Anterior cingulate cortex (tissue), 58 donors: ENCODE results near the gene VWC2L.

ENCODE experiments used
- DNase-seq, 58 donors: peaks; one replicate each; lab custom pipeline; 2025; lab: John Stamatoyannopoulos, UW

Gene VWC2L

DNA sequence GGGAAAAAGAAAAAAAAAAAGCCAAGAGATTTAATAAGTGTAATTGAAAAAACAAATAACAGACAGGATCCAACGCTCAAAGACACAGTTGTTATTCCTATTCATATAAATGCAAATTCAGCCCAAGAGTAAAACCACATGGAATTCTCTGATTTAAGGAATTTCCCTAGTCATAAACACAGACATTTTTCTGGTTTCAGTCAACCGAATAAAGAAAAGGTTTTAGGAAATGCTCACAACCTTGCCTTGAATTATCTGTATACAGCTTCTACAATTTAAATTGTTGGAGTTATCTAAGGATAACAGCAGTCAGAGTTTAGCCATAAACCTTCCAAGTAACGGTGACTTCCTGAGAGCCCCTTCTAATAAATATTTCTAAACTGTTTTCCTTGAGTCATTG is 122.7 kb downstream of the VWC2L start:
- DNase-seq, result no peak

DNA sequence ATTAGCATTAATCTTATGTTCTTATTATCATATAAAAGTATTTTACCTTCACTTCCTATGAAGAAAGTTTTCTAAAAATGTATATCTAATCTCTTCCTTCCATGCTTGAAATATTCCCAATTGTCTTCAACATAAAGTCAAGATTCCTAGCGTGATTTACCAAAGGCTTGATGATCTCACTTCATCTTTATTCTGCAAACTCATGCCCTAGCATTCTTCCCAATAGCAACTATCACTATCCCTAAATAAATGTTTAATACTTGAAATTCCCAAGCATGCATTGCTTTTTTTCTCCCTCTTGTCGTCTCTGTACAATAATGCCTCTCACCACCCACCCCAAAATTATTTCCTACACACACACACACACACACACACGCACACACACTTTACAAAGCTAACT is 125.8 kb downstream of the VWC2L start:
- no peak for DNase-seq

DNA sequence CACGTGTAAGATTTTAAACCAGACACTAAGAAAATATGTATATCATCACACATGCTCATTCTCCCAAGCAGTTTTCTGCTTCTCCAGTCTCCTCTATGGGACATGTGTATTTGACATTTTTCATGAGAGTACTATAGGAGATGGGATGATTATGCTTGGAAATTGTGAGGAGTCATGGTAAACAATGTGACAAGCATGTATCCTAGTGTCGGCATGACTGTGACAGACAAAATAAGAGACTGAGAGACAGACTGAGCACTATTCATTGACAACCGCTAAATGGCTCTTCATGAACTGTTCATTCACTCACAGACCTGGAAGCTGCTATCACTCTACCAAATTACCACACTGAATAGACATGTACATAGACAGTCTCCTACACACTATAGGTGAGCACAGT is 127.1 kb downstream of the VWC2L start:
- no peak for DNase-seq

DNA sequence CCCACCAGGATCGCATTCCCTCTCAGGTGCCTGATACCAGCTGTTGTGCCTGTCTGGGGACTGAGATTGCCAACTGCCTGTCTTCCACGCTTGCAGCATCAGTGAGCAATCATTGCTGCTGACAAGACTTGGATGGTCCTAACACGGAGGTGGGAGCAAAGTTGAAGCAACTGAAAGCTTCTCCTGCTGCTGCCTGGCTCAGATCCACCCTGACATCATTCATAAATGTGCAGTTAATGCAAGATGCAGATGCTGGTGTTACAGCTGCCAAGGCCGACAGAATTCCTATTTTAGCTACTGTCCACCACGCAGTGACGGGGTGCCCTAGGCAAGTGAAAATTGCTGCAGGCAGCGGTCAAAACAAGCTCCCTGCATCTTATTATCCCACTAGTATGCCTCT is 131.4 kb downstream of the VWC2L start:
- DNase-seq, result no peak

DNA sequence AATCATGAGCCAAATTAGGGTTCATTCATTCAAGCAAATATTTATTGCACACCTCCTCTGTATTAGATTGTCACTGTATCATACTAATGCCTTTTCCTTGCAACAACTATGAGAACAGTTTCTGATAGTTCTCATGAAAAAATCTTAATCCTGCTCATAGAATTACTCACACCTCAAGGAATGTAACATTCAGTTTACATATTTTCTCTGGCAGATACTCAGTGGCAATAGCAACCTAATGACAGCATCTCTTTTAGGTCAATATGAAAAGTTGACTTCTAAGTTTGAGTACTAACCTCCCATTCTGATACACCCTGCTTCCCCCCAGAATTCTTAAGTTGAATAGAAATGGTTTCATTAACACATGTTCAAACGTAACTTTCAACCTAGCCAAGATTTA is 132.0 kb downstream of the VWC2L start:
- no peak for DNase-seq

DNA sequence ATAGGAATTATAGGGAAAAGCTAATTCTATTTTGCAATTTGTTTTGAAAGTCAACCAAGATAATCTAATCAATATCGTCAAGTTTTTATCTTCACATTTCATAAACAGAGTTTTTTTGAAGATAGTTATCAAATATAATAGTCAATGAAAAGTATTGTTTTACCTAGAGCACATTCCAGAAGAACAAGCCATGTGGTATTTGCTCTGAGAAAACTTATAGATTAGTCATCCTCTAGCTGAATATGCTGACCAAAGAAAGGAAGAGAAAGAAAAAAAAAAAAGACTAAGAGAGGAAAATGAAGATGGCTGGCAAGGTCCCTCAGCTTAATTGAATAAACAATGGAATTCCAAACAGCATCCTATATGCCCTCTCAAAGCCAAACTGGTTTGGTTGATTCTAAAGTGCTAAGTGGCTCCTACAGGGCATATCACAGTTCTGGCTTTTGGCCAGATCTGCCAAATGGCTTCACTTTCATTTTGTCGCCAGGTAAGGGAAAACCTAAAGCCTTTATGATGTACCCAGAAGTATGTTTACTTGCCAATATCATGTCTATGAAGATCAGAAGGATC is 132.6 kb downstream of the VWC2L start:
- no peak for DNase-seq

DNA sequence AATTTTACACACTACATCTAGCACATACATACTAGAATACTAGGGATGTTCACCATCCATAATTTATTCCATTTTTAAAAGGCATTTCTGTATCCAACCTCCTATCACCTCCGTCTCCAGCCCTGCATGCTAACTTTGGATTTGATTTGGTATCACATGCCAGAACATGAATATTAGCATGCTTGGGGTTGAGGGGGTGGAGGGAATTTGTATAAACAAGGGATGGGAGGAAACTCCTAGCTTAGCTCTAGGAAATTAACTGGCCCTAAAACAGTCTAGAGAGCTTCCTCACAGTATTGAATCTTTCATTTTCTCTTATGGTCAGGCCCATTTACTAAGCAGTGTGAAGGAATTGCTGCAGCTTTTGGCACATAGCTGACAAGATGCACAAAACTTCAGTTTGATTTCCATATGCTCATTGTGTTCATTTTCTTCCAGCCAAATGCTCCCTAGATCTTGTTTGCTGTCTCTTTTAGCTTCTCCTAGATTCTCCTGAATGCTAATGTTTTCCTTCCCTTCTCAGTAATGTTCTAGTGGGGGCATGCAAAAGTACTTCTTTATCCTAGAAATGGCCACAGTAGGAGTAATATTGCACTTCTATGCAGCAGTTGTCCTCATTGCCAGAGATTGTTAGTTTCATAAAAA is 135.2 kb downstream of the VWC2L start:
- DNase-seq, result peak in 3 of 58 donors; percentile 19 to 36 (median 27)

DNA sequence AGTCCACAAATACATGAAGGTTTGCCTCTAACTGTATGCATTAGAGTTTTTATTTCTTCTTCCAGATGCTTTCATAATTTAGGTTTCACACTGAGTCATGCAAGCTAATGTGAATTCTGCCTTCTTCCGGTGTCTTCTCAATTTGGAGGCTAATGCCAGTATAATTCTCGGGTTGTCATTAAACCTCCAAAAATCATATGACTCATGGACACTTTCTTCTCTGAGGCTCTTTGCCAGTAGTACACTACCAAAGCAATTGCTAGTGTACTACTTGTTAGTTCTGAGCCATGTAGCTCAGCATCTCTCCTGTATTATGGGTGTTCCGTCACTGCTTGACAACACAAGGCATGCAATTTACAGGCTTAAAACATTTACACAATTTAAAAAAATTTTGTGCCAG is 137.1 kb downstream of the VWC2L start:
- DNase-seq, result peak in 3 of 58 donors; percentile 12 to 23 (median 14)

DNA sequence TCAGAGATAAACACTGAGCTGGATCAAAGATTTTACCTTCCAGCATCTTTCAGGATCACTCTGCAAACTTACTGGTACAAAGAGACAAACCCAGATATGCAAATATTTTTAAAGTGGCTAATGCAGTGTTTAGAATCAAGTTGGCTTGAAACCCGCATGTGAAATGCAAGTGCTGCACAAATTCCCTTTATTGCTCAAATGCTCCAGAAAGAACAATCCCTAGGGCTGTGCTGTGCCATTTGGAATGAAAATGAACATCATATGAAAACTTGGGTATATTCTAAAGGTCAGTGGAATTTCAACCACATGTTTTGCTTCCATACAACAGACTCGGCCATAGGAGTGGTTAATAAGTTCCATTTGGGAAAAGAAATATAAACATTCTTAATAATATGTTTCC is 139.1 kb downstream of the VWC2L start:
- DNase-seq, result no peak

DNA sequence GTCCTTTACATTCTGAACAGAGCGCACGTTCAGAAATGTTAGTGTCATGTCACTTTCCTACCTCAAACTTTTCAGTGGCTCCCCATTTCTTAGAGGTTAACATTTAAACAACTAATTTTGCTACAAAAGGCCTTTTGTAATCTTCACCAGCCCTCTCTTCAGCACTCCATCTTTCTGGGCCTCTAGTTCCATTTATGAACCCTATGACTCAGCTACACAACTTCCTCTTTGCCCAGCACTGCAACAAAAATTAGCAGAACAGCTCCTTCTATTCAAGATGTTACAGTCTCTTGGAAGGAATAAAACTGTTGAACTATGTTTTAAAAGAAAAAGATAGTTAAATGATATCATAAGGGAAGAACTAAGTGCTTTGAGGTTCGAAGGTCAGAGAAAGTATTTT is 139.9 kb downstream of the VWC2L start:
- no peak for DNase-seq

DNA sequence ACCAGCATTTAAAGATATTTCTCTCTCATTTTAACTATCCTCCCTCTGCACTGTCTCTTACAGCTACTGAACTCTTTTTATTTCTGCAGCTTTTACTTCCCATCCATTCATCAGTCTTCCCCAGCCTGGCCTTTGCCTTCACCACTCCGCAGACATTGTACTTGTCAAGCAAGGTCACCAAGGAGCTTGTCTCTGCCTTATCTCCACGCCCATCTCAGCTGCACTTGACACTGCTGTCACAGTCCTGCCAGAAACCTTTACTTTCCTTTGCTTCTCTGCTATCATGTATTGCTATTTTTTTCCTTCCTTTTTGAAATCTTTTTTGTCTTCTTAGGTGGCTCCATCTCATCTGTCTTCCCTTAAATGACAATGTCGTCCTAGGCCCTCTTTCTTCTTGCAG is 147.0 kb downstream of the VWC2L start:
- no peak for DNase-seq

DNA sequence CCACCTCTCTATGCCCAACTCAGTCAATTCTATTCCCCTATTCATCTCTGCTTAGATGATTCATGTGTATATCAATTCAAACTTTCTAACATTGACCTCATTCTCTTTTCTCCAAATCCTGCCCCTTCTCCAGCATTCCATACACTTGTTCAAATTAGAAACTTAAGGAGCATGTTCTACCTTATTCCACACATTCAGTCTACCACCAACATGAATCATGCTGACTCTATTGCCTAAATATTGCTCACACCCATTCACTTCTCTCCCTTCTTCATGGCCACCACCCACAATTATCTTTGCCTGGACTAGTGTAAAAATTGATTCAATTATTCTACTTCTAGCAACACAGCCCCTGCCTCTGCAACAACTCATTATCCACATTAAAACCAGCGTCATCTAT is 147.5 kb downstream of the VWC2L start:
- no peak for DNase-seq

DNA sequence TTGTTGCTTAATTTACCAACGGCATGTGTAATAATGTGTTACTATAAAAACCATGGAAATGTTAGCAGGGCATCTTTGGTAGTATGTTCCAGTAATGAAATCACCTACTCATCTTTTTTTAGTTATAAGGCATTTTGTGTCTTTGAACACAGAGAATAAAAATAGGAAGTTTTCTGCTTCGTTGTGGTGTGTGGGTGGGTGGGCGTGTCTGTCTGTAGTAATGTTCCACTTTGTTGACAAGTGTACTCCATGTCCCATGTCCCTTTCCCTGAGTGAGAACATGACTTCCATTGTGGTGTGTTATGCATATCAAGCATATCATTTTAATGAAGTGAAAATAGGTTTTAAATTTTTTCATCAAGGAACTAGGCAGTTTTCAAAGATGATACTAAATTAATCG is 149.3 kb downstream of the VWC2L start:
- no peak for DNase-seq

DNA sequence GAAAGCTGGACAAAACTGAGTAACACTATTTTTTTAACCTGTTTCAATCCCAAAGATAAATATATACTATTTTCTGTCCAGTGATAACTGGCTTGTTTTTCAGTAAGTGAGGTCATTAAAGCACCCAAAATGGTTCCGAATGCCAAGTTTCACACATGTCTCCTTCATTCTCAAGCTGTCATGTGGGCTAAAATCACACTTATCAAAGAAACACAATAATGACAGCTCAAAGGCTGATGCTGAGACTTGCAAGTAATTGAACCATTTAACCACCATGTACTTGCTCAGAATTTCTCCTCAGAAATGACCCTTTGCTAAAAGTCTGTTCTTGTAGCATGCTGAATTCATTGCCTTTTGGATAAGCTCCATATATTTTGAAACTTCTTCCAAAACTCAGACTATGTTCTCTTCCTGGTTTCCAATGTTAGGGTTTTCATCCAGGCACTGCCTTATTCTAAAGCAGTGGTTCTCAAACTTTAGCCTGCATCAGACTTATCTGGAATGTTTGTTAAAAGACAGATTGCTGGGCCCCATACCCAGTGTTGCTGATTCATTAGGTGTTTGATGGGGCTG is 149.8 kb downstream of the VWC2L start:
- no peak for DNase-seq

DNA sequence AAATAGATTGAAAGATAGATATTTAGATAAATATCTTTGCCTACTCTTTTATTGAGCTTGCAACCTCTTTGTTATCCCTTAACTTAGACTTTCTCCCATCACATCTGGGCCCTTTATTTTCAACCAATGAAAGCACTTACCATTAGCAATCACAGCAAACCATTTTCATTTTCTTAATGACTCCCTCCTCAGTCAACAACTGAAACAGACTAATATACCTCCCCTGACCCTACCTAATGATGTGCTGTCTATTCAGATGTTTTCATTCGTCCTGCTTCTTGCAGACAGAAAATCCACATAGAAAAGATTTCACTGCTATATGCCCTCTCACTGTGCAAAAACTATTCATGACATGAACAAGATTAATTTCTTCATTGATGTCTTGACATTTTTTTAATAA is 154.4 kb downstream of the VWC2L start:
- no peak for DNase-seq

DNA sequence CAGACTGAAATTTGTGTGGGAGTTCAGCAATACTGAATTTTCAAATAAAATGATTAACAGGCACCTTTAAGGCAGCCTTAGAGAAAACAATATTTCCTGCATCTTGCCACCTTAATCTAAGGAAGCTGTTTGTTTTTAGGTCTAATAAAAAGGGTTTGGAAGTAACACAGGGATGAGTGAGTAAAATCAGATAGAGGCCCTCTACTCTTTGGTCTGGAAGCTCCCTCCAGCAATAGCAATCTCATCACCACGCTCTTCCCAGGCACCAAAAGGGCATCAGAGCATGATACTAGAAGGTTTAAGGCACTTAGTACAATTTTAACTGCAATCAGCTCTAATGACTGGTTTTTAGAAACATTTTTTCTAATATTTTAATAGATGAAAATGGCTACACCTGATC is 155.6 kb downstream of the VWC2L start:
- no peak for DNase-seq

DNA sequence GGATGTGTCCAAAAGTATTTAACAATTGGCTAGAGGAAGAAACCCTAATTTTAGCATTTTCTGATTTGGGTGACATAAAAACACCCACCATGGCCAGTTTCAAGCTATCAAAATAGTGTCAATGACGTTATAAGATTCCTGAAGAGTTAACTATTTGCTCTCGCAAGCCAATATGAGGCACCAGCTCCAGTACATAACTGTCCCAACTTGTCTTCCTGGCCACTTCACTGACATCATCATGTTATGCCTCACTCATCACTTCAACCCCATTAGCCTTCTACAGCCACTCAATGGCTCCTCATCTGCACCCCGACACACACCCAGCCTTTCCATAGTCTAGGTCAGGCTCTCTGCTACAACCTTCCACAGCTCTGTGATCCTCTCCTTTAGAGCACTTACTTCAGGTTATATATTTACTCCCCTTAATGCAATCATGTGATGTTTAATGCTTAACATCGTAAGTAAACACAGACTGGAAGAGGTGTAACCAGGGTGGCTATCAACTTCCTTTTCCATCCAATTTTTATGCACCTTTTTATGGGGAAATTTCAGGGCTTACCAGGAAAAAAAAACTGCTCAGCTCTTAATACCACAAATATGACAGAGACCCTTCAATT is 158.7 kb downstream of the VWC2L start:
- DNase-seq, result no peak

DNA sequence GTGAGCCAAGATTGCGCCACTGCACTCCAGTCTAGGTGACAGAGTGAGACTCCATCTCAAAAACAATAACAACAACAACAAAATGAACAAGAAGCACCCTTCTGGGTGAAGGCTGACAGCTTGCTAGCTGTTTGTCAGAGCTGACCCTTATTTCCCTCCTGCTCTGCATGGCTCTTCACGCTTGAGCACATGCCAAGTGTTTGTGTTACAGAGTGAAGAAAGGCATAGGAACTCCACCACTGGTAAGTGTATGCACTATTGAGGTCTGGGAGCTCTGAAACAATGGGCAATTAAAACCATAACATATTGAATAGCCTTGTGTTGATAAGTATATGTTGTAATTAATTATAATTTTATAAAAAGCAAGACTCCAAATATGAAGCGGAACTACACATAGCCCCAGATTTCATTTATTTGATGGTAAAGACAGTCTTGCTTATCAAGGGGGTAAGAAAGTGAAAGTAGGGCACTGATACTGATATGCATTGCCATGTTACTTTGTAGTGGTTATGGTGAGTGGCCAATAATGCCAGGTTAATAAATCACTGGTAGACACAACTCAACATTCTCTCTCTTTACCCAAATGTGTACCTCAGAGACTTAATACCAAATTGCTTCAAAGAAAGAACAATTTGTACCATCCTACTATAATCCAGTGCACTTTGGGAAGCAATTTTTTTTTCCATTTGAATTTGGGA is 163.4 kb downstream of the VWC2L start:
- no peak for DNase-seq

DNA sequence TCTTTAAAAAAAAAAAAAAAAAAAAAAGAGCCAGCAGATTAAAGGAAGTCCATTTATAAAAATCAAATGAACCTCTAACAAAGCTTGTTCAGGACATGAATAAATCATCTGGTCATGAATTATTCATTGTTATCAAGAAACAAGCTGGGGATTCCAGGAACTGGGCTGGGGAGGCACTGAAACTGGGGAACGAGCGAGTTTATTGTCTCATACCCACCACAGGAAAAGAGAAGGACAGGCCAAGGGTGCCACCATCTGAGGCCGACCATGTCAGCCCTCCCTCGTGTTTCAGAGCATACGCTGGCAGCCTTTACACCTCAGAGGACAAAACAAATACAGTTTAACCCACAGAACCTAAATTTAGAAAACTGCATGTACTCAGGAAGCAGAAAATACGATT is 164.2 kb downstream of the VWC2L start:
- DNase-seq, result peak in 57 of 58 donors; percentile 1 to 88 (median 61)

DNA sequence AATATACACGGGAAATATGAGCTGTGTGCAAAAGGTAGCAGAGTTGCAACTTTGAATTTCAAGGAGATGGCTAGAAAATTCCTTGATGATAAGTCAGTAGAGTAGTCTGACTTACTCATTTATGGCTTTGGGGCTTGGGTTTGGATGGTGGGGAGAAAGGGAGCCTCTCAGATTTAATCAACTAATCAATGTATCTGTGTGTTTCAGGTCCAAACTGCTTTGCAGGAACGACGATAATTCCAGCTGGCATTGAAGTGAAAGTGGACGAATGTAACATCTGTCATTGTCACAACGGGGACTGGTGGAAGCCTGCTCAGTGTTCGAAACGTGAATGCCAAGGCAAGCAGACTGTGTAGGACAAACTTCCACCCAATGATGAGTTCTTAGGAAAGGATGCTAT is 164.6 kb downstream of the VWC2L start:
- peak in 13 of 58 donors; percentile 1 to 41 (median 16) for DNase-seq

DNA sequence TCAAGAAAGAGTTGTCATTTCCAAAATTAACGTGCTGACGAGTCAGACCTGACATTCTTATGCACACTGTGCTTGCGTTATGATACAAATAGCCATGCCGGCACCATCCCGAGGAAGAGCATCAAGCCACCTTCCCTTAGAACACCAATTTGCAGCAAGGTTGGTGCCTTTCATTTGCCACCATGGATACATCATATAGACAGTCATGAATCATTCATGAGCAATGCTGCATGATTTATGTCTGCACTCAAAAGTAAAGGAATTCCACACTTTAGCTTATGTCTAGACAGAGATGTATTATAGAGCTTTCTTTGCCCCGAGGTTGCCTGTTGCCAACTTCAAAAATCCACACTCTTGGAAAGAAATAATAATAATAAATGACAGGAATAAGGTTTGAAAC is 166.9 kb downstream of the VWC2L start:
- DNase-seq, result no peak
